Adipose tissue (tissue), 3 donors: Measurements from ENCODE around the gene GPBP1. TPM values are rescaled to one million over a fixed set of nuclear protein-coding genes. Genes with fewer than 3 reads are reported as not detected.
"Not testable (repeated sequence)": the region's sequence is repeated elsewhere in the genome, so short reads cannot be mapped to it uniquely, and the experiment has no call there.

Experiments
- H3K27ac ChIP-seq: one replicate; pipeline ENCODE4 v1.5.1; 2013; ENCODE audit warnings: low read depth, low read length
- WGBS, 3 donors: extraction: QIAGEN DNeasy Blood & Tissue Kit; methylation state at CpG; one replicate each; pipeline ENCODE4 v1.1.7; 2013; 5-methylcytosine and 5-hydroxymethylcytosine counted together
- polyA plus RNA-seq, 3 donors: library from polyadenylated mRNA; stranded (reverse); fragments of 200-250 nt; gene quantifications; one replicate each; pipeline ENCODE4 v1.2.3, GENCODE V29; 2013
- donor health status: healthy with polysubstance abuse.
- donor health status: Bipolar disorder and iron deficiency.
- donor health status: healthy.

Gene GPBP1
- polyA plus RNA-seq = 10 to 100 TPM; 19.7 to 40.4 (median 33.2) TPM

- H3K27ac ChIP-seq = peak within 1 kb of the TSS; percentile 79
- 0% methylated on average over 68 to 83 of the region's 83 CpGs for WGBS, 3 donors
These were observed at the start of gene GPBP1 for GRCh38 chr5:57173319-57174127. GPBP1 (plus strand) TSS chr5:57174059; CDS start chr5:57214131, 40,072 bp downstream.

- no peak overlapping the region for H3K27ac ChIP-seq
- 74 to 94% (median 94%) methylated on average over 3 of the region's 3 CpGs for WGBS, 3 donors
These were observed 45.5 kb upstream of the GPBP1 start for GRCh38 chr5:57128325-57128724.

- no peak overlapping the region for H3K27ac ChIP-seq
- 73 to 89% (median 87%) methylated on average over 2 of the region's 2 CpGs for WGBS, 3 donors
These were observed 40.3 kb upstream of the GPBP1 start for GRCh38 chr5:57133574-57133973.

- WGBS, 3 donors = 49 to 79% (median 77%) methylated on average over 2 of the region's 2 CpGs
- H3K27ac ChIP-seq = no peak overlapping the region
These were observed 36.5 kb upstream of the GPBP1 start for GRCh38 chr5:57137401-57137800.

GRCh38 chr5:57152316-57152715, 21.5 kb upstream of the GPBP1 start:
- WGBS, 3 donors = 82 to 83% (median 82%) methylated on average over 4 of the region's 4 CpGs
- no peak overlapping the region for H3K27ac ChIP-seq

GRCh38 chr5:57155033-57155432, 18.8 kb upstream of the GPBP1 start:
- no peak overlapping the region for H3K27ac ChIP-seq
- WGBS, 3 donors = 49 to 98% (median 96%) methylated on average over 2 of the region's 2 CpGs

GRCh38 chr5:57157131-57157530, 16.7 kb upstream of the GPBP1 start:
- no peak overlapping the region for H3K27ac ChIP-seq
- 70 to 87% (median 73%) methylated on average over 2 of the region's 2 CpGs for WGBS, 3 donors

- no peak overlapping the region for H3K27ac ChIP-seq
- 95 to 96% (median 96%) methylated on average over 7 of the region's 7 CpGs for WGBS, 3 donors
These were observed 16.2 kb upstream of the GPBP1 start for GRCh38 chr5:57157666-57158065.

- no peak overlapping the region for H3K27ac ChIP-seq
- 93 to 100% (median 98%) methylated on average over 2 to 3 of the region's 3 CpGs for WGBS, 3 donors
These were observed 10.3 kb upstream of the GPBP1 start for GRCh38 chr5:57163553-57164006.

GRCh38 chr5:57164124-57164523, 9.7 kb upstream of the GPBP1 start:
- WGBS, 3 donors = 89 to 93% (median 91%) methylated on average over 8 of the region's 8 CpGs
- no peak overlapping the region for H3K27ac ChIP-seq

GRCh38 chr5:57165171-57165570, 8.7 kb upstream of the GPBP1 start:
- 96 to 98% (median 96%) methylated on average over 3 of the region's 3 CpGs for WGBS, 3 donors
- H3K27ac ChIP-seq = not testable (repeated sequence)

- 32 to 61% (median 37%) methylated on average over 2 of the region's 2 CpGs for WGBS, 3 donors
- no peak overlapping the region for H3K27ac ChIP-seq
These were observed 7.6 kb upstream of the GPBP1 start for GRCh38 chr5:57166276-57166675.

- WGBS, 3 donors = 95 to 97% (median 96%) methylated on average over 5 of the region's 5 CpGs
- H3K27ac ChIP-seq = no peak overlapping the region
These were observed 6.7 kb upstream of the GPBP1 start for GRCh38 chr5:57167201-57167600.

- 95 to 97% (median 95%) methylated on average over 13 of the region's 13 CpGs for WGBS, 3 donors
- not testable (repeated sequence) for H3K27ac ChIP-seq
These were observed 3.7 kb upstream of the GPBP1 start for GRCh38 chr5:57170116-57170515.

GRCh38 chr5:57171816-57172465, 1.9 kb upstream of the GPBP1 start:
- no peak overlapping the region for H3K27ac ChIP-seq
- 70 to 78% (median 77%) methylated on average over 16 of the region's 16 CpGs for WGBS, 3 donors

- peak overlapping the region; percentile 79 for H3K27ac ChIP-seq
- WGBS, 3 donors = 0 to 1% (median 1%) methylated on average over 31 of the region's 31 CpGs
These were observed 1.2 kb upstream of the GPBP1 start for GRCh38 chr5:57172466-57173318.

GRCh38 chr5:57174128-57174889, 450 bp downstream of the GPBP1 start:
- peak overlapping the region; percentile 76 for H3K27ac ChIP-seq
- 0 to 1% (median 1%) methylated on average over 46 to 47 of the region's 47 CpGs for WGBS, 3 donors

GRCh38 chr5:57174890-57175510, 1.1 kb downstream of the GPBP1 start:
- peak overlapping the region; percentile 76 for H3K27ac ChIP-seq
- WGBS, 3 donors = 0 to 1% (median 1%) methylated on average over 11 of the region's 11 CpGs
